ENCODE measurements around the gene LHFPL3.

GRCh38 chr7:104358446-104359132 lies 30.2 kb downstream of the LHFPL3 start:
- TF ChIP-seq CTCF (IDR thresholded peaks at IDR 0.05), result no peak
- TF ChIP-seq ZFX (IDR thresholded peaks at IDR 0.05; ENCODE audit: borderline replicate concordance), result no peak
